Neural crest cell (in vitro differentiated cells): ENCODE data around the gene PPIC. TPM values are rescaled to one million over a fixed set of nuclear protein-coding genes. Genes with fewer than 3 reads are reported as not detected.

Experiments
- DNase-seq: peaks from one replicate; pipeline ENCODE4 v3.0.0; 2021; ENCODE audit warnings: low read depth, mixed read lengths, low spot score
- H3K27ac Mint-ChIP-seq: one replicate; pipeline ENCODE4 v1.8.0; 2021; ENCODE audit warnings: mild to moderate bottlenecking, mixed read lengths; ENCODE audit not compliant: unreplicated experiment
- H3K27me3 Mint-ChIP-seq: 2 replicates; pipeline ENCODE4 v1.8.0; 2021; ENCODE audit warnings: low read depth, mild to moderate bottlenecking, mixed read lengths
- H3K36me3 Mint-ChIP-seq: 2 replicates; pipeline ENCODE4 v1.8.0; 2021; ENCODE audit warnings: low read depth, mild to moderate bottlenecking, mixed read lengths
- H3K4me1 Mint-ChIP-seq: 2 replicates; pipeline ENCODE4 v1.8.0; 2021; ENCODE audit warnings: mixed read lengths
- H3K4me3 Mint-ChIP-seq: one replicate; pipeline ENCODE4 v1.8.0; 2021; ENCODE audit warnings: mild to moderate bottlenecking, mixed read lengths
- H3K9me3 Mint-ChIP-seq: 2 replicates; pipeline ENCODE4 v1.8.0; 2021; ENCODE audit warnings: mixed read lengths
- CTCF ChIP-seq: fragments of 200-600 bp; sonication (generic); conservative IDR thresholded peaks from 2 replicates; pipeline ENCODE4 v1.5.0; 2021; ENCODE audit warnings: antibody characterized with exemption, mild to moderate bottlenecking
- total RNA-seq: library from RNA; stranded (reverse); gene quantifications from 2 replicates; pipeline ENCODE4 v1.2.1, GENCODE V29; 2021

The PPIC gene
- total RNA-seq, 1 donor from 2014 or later, result 1.7 TPM

- no peak for TF ChIP-seq CTCF
- Mint-ChIP-seq H3K4me1 (peaks cover 9% of the 10 kb centered on the region), H3K27ac (no peak overlapping the region), H3K27me3 (no peaks in the 10 kb centered on the region), H3K36me3 (peaks cover 11% of the 10 kb centered on the region), H3K4me3 (no peak overlapping the region), H3K9me3 (peaks cover 7% of the 10 kb centered on the region)
- DNase-seq, result no peak
Observed at GRCh38 chr5:123012321-123012720, 24.2 kb downstream of the PPIC start.

- Mint-ChIP-seq H3K4me3 (no peak overlapping the region), H3K4me1 (peaks cover 13% of the 10 kb centered on the region), H3K36me3 (peaks cover 9% of the 10 kb centered on the region), H3K27me3 (no peaks in the 10 kb centered on the region), H3K9me3 (no peaks in the 10 kb centered on the region), H3K27ac (no peak overlapping the region)
- no peak for DNase-seq
- TF ChIP-seq CTCF, result no peak
Observed at GRCh38 chr5:123007754-123008153, 28.8 kb downstream of the PPIC start.

GRCh38 chr5:123007182-123007581 lies 29.3 kb downstream of the PPIC start:
- peaks cover 9% of the 10 kb centered on the region for H3K36me3 Mint-ChIP-seq
- no peak overlapping the region for H3K27ac Mint-ChIP-seq
- no peaks in the 10 kb centered on the region for H3K27me3 Mint-ChIP-seq

GRCh38 chr5:123001808-123002207 lies 34.7 kb downstream of the PPIC start:
- Mint-ChIP-seq H3K4me1 (peaks cover 7% of the 10 kb centered on the region), H3K36me3 (peaks cover 9% of the 10 kb centered on the region), H3K4me3 (no peak overlapping the region), H3K9me3 (no peaks in the 10 kb centered on the region), H3K27ac (no peak overlapping the region), H3K27me3 (no peaks in the 10 kb centered on the region)
- DNase-seq, result no peak
- no peak for TF ChIP-seq CTCF

More at GRCh38 chr5:123007182-123007581, 29.3 kb downstream of the PPIC start:
- H3K4me3 Mint-ChIP-seq, result no peak overlapping the region
- TF ChIP-seq CTCF, result no peak
- peaks cover 13% of the 10 kb centered on the region for H3K4me1 Mint-ChIP-seq
- DNase-seq, result no peak
- H3K9me3 Mint-ChIP-seq, result no peaks in the 10 kb centered on the region

- Mint-ChIP-seq H3K36me3 (peaks cover 9% of the 10 kb centered on the region), H3K4me3 (no peak overlapping the region), H3K4me1 (peaks cover 7% of the 10 kb centered on the region), H3K27ac (no peak overlapping the region), H3K27me3 (no peaks in the 10 kb centered on the region), H3K9me3 (no peaks in the 10 kb centered on the region)
- TF ChIP-seq CTCF, result no peak
- no peak for DNase-seq
Observed at GRCh38 chr5:123000731-123001130, 35.8 kb downstream of the PPIC start.
